Measurements from ENCODE around the gene CATSPER3. TPM values are rescaled to one million over a fixed set of nuclear protein-coding genes. Genes with fewer than 3 reads are reported as not detected.

CATSPER3 gene
- total RNA-seq (2021) (0.90 and 1.0 TPM in 2 replicates), Bru-seq, nascent RNA (percentile 50 among the genes with signal in this experiment), BruChase-seq, experiment 1, labeled RNA remaining after a 2-hour chase (percentile 61 among the genes with signal in this experiment), BruChase-seq, experiment 2, labeled RNA remaining after a 6-hour chase (percentile 62 among the genes with signal in this experiment)
- long read RNA-seq, partial matches to known transcripts = 0 of 1 reads
- long read RNA-seq, other reads (novel, unspliced or antisense) = 1 of 1 reads

DNA sequence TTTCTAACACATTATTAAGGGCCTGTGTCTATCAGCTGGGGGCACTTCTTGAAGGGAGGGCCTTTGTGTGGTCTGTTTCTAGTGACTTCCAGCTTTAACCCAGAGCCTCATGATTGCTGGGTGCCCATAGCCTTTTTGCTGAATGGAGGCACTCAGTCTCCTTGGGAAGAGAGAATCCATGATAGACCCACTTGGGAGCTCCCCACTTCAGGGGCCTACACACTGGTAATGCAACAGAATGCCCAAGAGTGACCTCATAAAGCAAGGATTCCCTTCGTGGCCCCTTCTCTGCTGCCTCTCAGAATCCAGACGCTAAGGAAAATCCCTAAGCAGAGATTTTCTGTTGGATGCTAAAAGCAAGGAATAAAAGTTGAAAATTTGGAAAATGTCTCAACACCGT lies at the start of gene CATSPER3:
TSS of gene CATSPER3 (plus strand) at position 301 of the 400 bp plus-strand sequence. CDS start at position 386, 85 bp downstream.
- no peaks in the 10 kb centered on the region for H3K4me1 ChIP-seq (ENCODE audit: insufficient read depth, low read length, poor library complexity, severe bottlenecking)
- no TSS peak for BruUV-seq (replicated peaks)
- no peaks in the 10 kb centered on the region for H3K36me3 ChIP-seq (ENCODE audit: insufficient read depth, low read length, poor library complexity, severe bottlenecking)
- no peaks in the 10 kb centered on the region for H3K27me3 ChIP-seq (replicated peaks; ENCODE audit: insufficient read depth, low read depth, low read length, poor library complexity)
- no peak within 1 kb of the TSS for H3K27ac ChIP-seq (ENCODE audit: low read depth, low read length, poor library complexity, severe bottlenecking)
- H3K4me3 ChIP-seq (ENCODE audit: low read depth, low read length, poor library complexity, severe bottlenecking) = no peak within 1 kb of the TSS
- DNase-seq (ENCODE audit: low spot score) = no peak
- no peak for TF ChIP-seq EZH2 (IDR thresholded peaks at IDR 0.05; ENCODE audit: borderline replicate concordance, low read depth, low read length, poor library complexity, severe bottlenecking)
- no peak for TF ChIP-seq CTCF (conservative IDR thresholded peaks at IDR 0.05; ENCODE audit: low read depth, low read length)
- CTCF ChIA-PET = no interaction called here
- intact Hi-C loops (cut with micrococcal nuclease; ENCODE audit: unreplicated experiment) = no loop called here
- no peaks in the 10 kb centered on the region for H3K9me3 ChIP-seq (ENCODE audit: low read depth, low read length, poor library complexity, severe bottlenecking)
- POLR2A ChIA-PET (ENCODE audit: low non-redundant PET) = no interaction called here

DNA sequence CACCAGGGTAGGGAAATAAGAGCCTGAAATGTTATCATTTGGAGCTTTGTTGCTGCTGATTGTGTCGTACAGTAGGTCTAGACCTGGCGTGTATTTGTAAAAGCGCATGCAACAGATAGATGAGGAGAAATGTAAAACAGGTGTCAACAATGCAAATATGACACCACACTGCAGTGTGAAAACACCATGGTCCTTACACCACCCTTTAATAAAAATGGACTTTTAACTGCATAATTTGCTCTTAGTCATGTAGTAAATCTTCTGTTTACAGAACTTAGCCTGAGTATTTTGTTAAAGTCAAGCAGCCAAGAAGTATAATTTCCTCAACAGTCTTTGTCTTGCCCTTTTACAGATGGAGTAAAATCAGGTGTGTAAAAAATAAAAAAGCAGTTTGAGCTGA lies 48.8 kb upstream of the CATSPER3 start:
- no TSS peak for BruUV-seq (replicated peaks)
- ChIA-PET CTCF (no interaction called here), POLR2A (ENCODE audit: low non-redundant PET) (no interaction called here)
- Histone ChIP-seq H3K4me1 (ENCODE audit: insufficient read depth, low read length, poor library complexity, severe bottlenecking) (no peaks in the 10 kb centered on the region), H3K27ac (ENCODE audit: low read depth, low read length, poor library complexity, severe bottlenecking) (no peak overlapping the region), H3K27me3 (replicated peaks; ENCODE audit: insufficient read depth, low read depth, low read length, poor library complexity) (no peaks in the 10 kb centered on the region), H3K36me3 (ENCODE audit: insufficient read depth, low read length, poor library complexity, severe bottlenecking) (peaks cover 4% of the 10 kb centered on the region), H3K9me3 (ENCODE audit: low read depth, low read length, poor library complexity, severe bottlenecking) (no peaks in the 10 kb centered on the region), H3K4me3 (ENCODE audit: low read depth, low read length, poor library complexity, severe bottlenecking) (no peak overlapping the region)
- intact Hi-C loops (cut with micrococcal nuclease; ENCODE audit: unreplicated experiment) = loop anchor here (10.0 kb wide), 1 partner anchor 276 kb away; no protein-coding TSS in a partner anchor
- no peak for DNase-seq (ENCODE audit: low spot score)
- TF ChIP-seq CTCF (conservative IDR thresholded peaks at IDR 0.05; ENCODE audit: low read depth, low read length) = no peak

GRCh38 chr5:134920848-134921575 lies 46.7 kb upstream of the CATSPER3 start:
- ChIA-PET CTCF (no interaction called here), POLR2A (ENCODE audit: low non-redundant PET) (no interaction called here)
- Histone ChIP-seq H3K27ac (ENCODE audit: low read depth, low read length, poor library complexity, severe bottlenecking) (no peak overlapping the region), H3K36me3 (ENCODE audit: insufficient read depth, low read length, poor library complexity, severe bottlenecking) (no peaks in the 10 kb centered on the region), H3K4me3 (ENCODE audit: low read depth, low read length, poor library complexity, severe bottlenecking) (no peak overlapping the region), H3K4me1 (ENCODE audit: insufficient read depth, low read length, poor library complexity, severe bottlenecking) (no peaks in the 10 kb centered on the region), H3K27me3 (replicated peaks; ENCODE audit: insufficient read depth, low read depth, low read length, poor library complexity) (no peaks in the 10 kb centered on the region), H3K9me3 (ENCODE audit: low read depth, low read length, poor library complexity, severe bottlenecking) (no peaks in the 10 kb centered on the region)
- intact Hi-C loops (cut with micrococcal nuclease; ENCODE audit: unreplicated experiment) = no loop called here
- no peak for DNase-seq (ENCODE audit: low spot score)
- no TSS peak for BruUV-seq (replicated peaks)
- no peak for TF ChIP-seq EZH2 (IDR thresholded peaks at IDR 0.05; ENCODE audit: borderline replicate concordance, low read depth, low read length, poor library complexity, severe bottlenecking)
- TF ChIP-seq CTCF (conservative IDR thresholded peaks at IDR 0.05; ENCODE audit: low read depth, low read length) = no peak

All from A673 (cell line).